Activated B cell treated with CpG ODN at 0.5 μM for 24 hours (primary cell): Measurements from ENCODE around the gene BPIFB3. TPM values are rescaled to one million over a fixed set of nuclear protein-coding genes. Genes with fewer than 3 reads are reported as not detected.

Experiments
- ATAC-seq: fragments of 200-7000 bp; cut with Tn5 transposase; one replicate; pipeline ENCODE4 v1.10.0; 2021; ENCODE audit warnings: low read depth, mild to moderate bottlenecking, moderate library complexity
- CTCF ChIA-PET: fragments of 350-600 bp; sonication (Branson Sonifier 250); formaldehyde crosslinking; loops from one replicate; lab custom pipeline; 2021; ENCODE audit warnings: antibody characterized with exemption; lab: Charles Lee
- POLR2A ChIA-PET: fragments of 350-600 bp; sonication (Branson Sonifier 250); formaldehyde crosslinking; loops from one replicate; lab custom pipeline; 2021; ENCODE audit warnings: antibody characterized with exemption; lab: Charles Lee
- DNase-seq: peaks from one replicate; pipeline ENCODE4 v3.0.0; 2022
- H3K27ac Mint-ChIP-seq: one replicate; pipeline ENCODE4 v1.8.0; 2020; ENCODE audit warnings: mixed read lengths
- H3K27me3 Mint-ChIP-seq: one replicate; pipeline ENCODE4 v1.8.0; 2021; ENCODE audit warnings: mixed read lengths
- H3K36me3 Mint-ChIP-seq: one replicate; pipeline ENCODE4 v1.8.0; 2021; ENCODE audit warnings: low read depth, mixed read lengths
- H3K4me1 Mint-ChIP-seq: one replicate; pipeline ENCODE4 v1.8.0; 2021; ENCODE audit warnings: mixed read lengths
- H3K4me3 Mint-ChIP-seq: one replicate; pipeline ENCODE4 v1.8.0; 2020; ENCODE audit warnings: mild to moderate bottlenecking, mixed read lengths
- H3K9me3 Mint-ChIP-seq: one replicate; pipeline ENCODE4 v1.8.0; 2020; ENCODE audit warnings: mixed read lengths
- intact Hi-C: fragments of 100-400 bp; cut with micrococcal nuclease; formaldehyde crosslinking; loops from one replicate; pipeline ENCODE4 v1.15.1; 2024
- total RNA-seq: library from RNA; stranded (reverse); gene quantifications from 2 replicates; pipeline ENCODE4 v1.2.3, GENCODE V29; 2022
- TF ChIP-seq, protein P1 (sequence below): fragments of 200-600 bp; IDR thresholded peaks from one replicate; pipeline ENCODE4 v1.8.0; 2022; ENCODE audit warnings: antibody characterized with exemption, mild to moderate bottlenecking

BPIFB3 gene
- total RNA-seq, 1 donor from 2014 or later, result not detected

GRCh38 chr20:33051333-33051732, 2.4 kb upstream of the BPIFB3 start:
- intact Hi-C loops, result no loop called here
- TF ChIP-seq, protein P1, sequence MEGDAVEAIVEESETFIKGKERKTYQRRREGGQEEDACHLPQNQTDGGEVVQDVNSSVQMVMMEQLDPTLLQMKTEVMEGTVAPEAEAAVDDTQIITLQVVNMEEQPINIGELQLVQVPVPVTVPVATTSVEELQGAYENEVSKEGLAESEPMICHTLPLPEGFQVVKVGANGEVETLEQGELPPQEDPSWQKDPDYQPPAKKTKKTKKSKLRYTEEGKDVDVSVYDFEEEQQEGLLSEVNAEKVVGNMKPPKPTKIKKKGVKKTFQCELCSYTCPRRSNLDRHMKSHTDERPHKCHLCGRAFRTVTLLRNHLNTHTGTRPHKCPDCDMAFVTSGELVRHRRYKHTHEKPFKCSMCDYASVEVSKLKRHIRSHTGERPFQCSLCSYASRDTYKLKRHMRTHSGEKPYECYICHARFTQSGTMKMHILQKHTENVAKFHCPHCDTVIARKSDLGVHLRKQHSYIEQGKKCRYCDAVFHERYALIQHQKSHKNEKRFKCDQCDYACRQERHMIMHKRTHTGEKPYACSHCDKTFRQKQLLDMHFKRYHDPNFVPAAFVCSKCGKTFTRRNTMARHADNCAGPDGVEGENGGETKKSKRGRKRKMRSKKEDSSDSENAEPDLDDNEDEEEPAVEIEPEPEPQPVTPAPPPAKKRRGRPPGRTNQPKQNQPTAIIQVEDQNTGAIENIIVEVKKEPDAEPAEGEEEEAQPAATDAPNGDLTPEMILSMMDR, result no peak
- H3K9me3 Mint-ChIP-seq, result peaks cover 3% of the 10 kb centered on the region
- ATAC-seq (no peak), DNase-seq (no peak)
- H3K27me3 Mint-ChIP-seq, result no peaks in the 10 kb centered on the region
- H3K4me3 Mint-ChIP-seq, result no peak overlapping the region
- ChIA-PET POLR2A (no interaction called here), CTCF (no interaction called here)
- no peak overlapping the region for H3K27ac Mint-ChIP-seq
- H3K36me3 Mint-ChIP-seq, result no peaks in the 10 kb centered on the region
- no peaks in the 10 kb centered on the region for H3K4me1 Mint-ChIP-seq

DNA sequence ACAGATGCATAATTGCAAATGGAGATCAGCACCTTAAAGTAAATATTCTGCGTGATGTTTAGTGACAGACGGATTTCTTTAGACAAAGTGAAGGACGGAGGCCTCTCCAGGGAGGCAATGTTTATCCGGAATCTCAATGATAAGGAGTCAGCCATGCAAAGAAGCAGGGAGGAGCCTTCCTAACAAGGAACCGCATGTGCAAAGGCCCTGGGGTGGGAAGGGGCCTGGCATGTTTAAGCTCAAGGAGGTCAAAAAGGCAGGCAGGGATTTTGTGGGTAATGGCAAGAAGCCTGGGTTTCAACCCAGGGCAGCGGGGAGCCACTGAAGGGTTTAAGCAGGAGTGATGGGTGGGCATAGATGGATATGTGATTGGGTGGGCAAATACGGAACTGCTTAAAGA, 678 bp downstream of the BPIFB3 start:
- ChIA-PET CTCF (no interaction called here), POLR2A (no interaction called here)
- Mint-ChIP-seq H3K9me3 (no peaks in the 10 kb centered on the region), H3K4me3 (no peak overlapping the region), H3K4me1 (no peaks in the 10 kb centered on the region), H3K27me3 (no peaks in the 10 kb centered on the region), H3K27ac (no peak overlapping the region), H3K36me3 (no peaks in the 10 kb centered on the region)
- TF ChIP-seq, protein P1, result no peak
- intact Hi-C loops, result no loop called here
- ATAC-seq (no peak), DNase-seq (no peak)

GRCh38 chr20:33054791-33055190, 1.1 kb downstream of the BPIFB3 start:
- ChIA-PET CTCF (no interaction called here), POLR2A (no interaction called here)
- Mint-ChIP-seq H3K36me3 (no peaks in the 10 kb centered on the region), H3K27me3 (no peaks in the 10 kb centered on the region), H3K4me3 (no peak overlapping the region), H3K9me3 (no peaks in the 10 kb centered on the region), H3K4me1 (no peaks in the 10 kb centered on the region), H3K27ac (no peak overlapping the region)
- ATAC-seq, result no peak
- intact Hi-C loops, result no loop called here
- TF ChIP-seq, protein P1, result no peak
- no peak for DNase-seq

GRCh38 chr20:33059136-33059535, 5.4 kb downstream of the BPIFB3 start:
- intact Hi-C loops, result no loop called here
- H3K36me3 Mint-ChIP-seq, result no peaks in the 10 kb centered on the region
- ATAC-seq (no peak), DNase-seq (no peak)
- no peak overlapping the region for H3K4me3 Mint-ChIP-seq
- TF ChIP-seq, protein P1, result no peak
- POLR2A ChIA-PET, result no interaction called here
- CTCF ChIA-PET, result no interaction called here
- no peaks in the 10 kb centered on the region for H3K27me3 Mint-ChIP-seq
- no peaks in the 10 kb centered on the region for H3K4me1 Mint-ChIP-seq
- H3K9me3 Mint-ChIP-seq, result no peaks in the 10 kb centered on the region
- no peak overlapping the region for H3K27ac Mint-ChIP-seq

- TF ChIP-seq, protein P1, result no peak
- Mint-ChIP-seq H3K4me1 (no peaks in the 10 kb centered on the region), H3K27ac (no peak overlapping the region), H3K4me3 (no peak overlapping the region), H3K9me3 (no peaks in the 10 kb centered on the region), H3K36me3 (no peaks in the 10 kb centered on the region), H3K27me3 (no peaks in the 10 kb centered on the region)
- intact Hi-C loops, result no loop called here
- ATAC-seq (no peak), DNase-seq (no peak)
- CTCF ChIA-PET, result no interaction called here
- POLR2A ChIA-PET, result no interaction called here
Measured at GRCh38 chr20:33059741-33060390, 6.2 kb downstream of the BPIFB3 start.
